HepG2 (cell line): ENCODE results near the gene PIM3. TPM values are rescaled to one million over a fixed set of nuclear protein-coding genes. Genes with fewer than 3 reads are reported as not detected.
A peak's percentile ranks its signal among the peaks of the same experiment; 100 is the strongest.

ENCODE experiments used
- CTCF ChIP-seq: sonication (generic); formaldehyde crosslinking; IDR thresholded peaks from 2 replicates; pipeline ENCODE4 v1.5.0; 2020; ENCODE audit warnings: mild to moderate bottlenecking, missing genetic modification reagents, moderate library complexity
- ERF ChIP-seq: IDR thresholded peaks from 2 replicates; pipeline ENCODE4 v1.6.1; 2018; ENCODE audit warnings: missing biosample characterization, missing genetic modification reagents
- FOXK2 ChIP-seq: fragments of 450-650 bp; IDR thresholded peaks from 2 replicates; pipeline ENCODE4 v1.6.1; 2016
- HMGXB4 ChIP-seq, 2 experiments: sonication (generic) in 1 of 2; formaldehyde crosslinking in 1 of 2; IDR thresholded peaks; 2 replicates each; pipeline versions ENCODE4 v1.4.0 to v1.6.1; 2018 to 2020; ENCODE audit warnings: missing genetic modification reagents in 2 of 2, borderline replicate concordance in 1 of 2, low read depth in 1 of 2, mild to moderate bottlenecking in 1 of 2, missing biosample characterization in 1 of 2
- HNF1A ChIP-seq, 2 experiments: sonication (generic) in 1 of 2; formaldehyde crosslinking in 1 of 2; IDR thresholded peaks; 2 replicates each; pipeline versions ENCODE4 v1.4.0 to v1.6.1; 2016 to 2020; ENCODE audit warnings: borderline replicate concordance in 1 of 2, low read depth in 1 of 2, mild to moderate bottlenecking in 1 of 2, missing genetic modification reagents in 1 of 2
- HNRNPL ChIP-seq: fragments of 200-400 bp; formaldehyde crosslinking; IDR thresholded peaks from 2 replicates; pipeline ENCODE4 v1.6.1; 2017; ENCODE audit warnings: mild to moderate bottlenecking, low read depth, low read length
- KDM3A ChIP-seq: IDR thresholded peaks from 2 replicates; pipeline ENCODE4 v1.6.1; 2018; ENCODE audit warnings: low read depth, missing compliant biosample characterization
- YY1 ChIP-seq: IDR thresholded peaks from 2 replicates; pipeline ENCODE4 v1.6.1; 2011; ENCODE audit warnings: low read length, low read depth, moderate library complexity, mild to moderate bottlenecking; ENCODE audit not compliant: insufficient read depth, insufficient replicate concordance
- ZNF121 ChIP-seq: sonication (generic); formaldehyde crosslinking; IDR thresholded peaks from 2 replicates; pipeline ENCODE4 v1.5.0; 2020; ENCODE audit warnings: mild to moderate bottlenecking, missing genetic modification reagents
- ZNF407 ChIP-seq: sonication (generic); formaldehyde crosslinking; IDR thresholded peaks from one replicate; pipeline ENCODE4 v1.5.1; 2020; ENCODE audit warnings: mild to moderate bottlenecking, missing genetic modification reagents; ENCODE audit errors: not compliant biosample characterization
- polyA plus RNA-seq, 8 experiments: library from polyadenylated mRNA; depleted of rRNA in 3 of 8; stranded (reverse) in 7 of 8; unstranded in 1 of 8; fragments of >200 nt; fragmentation: Illumina TruSeq in 4 of 8; extraction: Trizol in 4 of 8; gene quantifications; 2 replicates each; pipeline versions ENCODE4 v1.2.1 to v1.2.3, GENCODE V29; 2011 to 2016; ENCODE audit warnings: low read depth in 4 of 8, missing spikeins in 1 of 8, mixed read lengths in 1 of 8; ENCODE audit not compliant: insufficient read depth in 1 of 8
- total RNA-seq, 5 experiments: library from RNA; depleted of rRNA; stranded (reverse); fragments of >200 nt; fragmentation: Illumina TruSeq; extraction: Trizol; gene quantifications; 2 replicates each; pipeline ENCODE4 v1.2.3, GENCODE V29; 2016; ENCODE audit warnings: low read depth in 1 of 5

The PIM3 gene
- total and polyA plus RNA-seq, 2 of the 13 experiments (the other 11 are each of a cell fraction or from before 2014, with no cell fraction given) = 21.6 to 31.2 TPM

GRCh38 chr22:49944399-49944891 lies 16.1 kb upstream of the PIM3 start (continued):
- TF ChIP-seq FOXK2 (no peak), YY1 (peak; percentile 6), ZNF121 (CRISPR knock-in tag) (no peak), CTCF (CRISPR knock-in tag) (peak; percentile 37; the same call in 1 of the 2 replicates), ERF (CRISPR knock-in tag) (no peak), KDM3A (CRISPR knock-in tag) (no peak), HMGXB4 (CRISPR knock-in tag; IDR thresholded peaks at IDR 0.05; ENCODE audit: borderline replicate concordance in 1 of 2, low read depth in 1 of 2) (peak in 1 of 2 experiments; percentile 37; a peak in 2 of 4 replicates), ZNF407 (CRISPR knock-in tag) (no peak), HNRNPL (peak; percentile 84), HNF1A (IDR thresholded peaks at IDR 0.05; ENCODE audit: low read depth) (no peak), HNF1A (CRISPR knock-in tag; IDR thresholded peaks at IDR 0.05; ENCODE audit: borderline replicate concordance) (no peak)
